Skeletal muscle tissue (tissue), 4 donors: ENCODE results near the gene NCBP3. TPM values are rescaled to one million over a fixed set of nuclear protein-coding genes. Genes with fewer than 3 reads are reported as not detected.

Experiments used
- H3K27ac ChIP-seq: one replicate; pipeline ENCODE4 v1.7.0; 2013; ENCODE audit warnings: mild to moderate bottlenecking, low read depth, low read length, inconsistent platforms
- H3K27me3 ChIP-seq, 3 donors: one replicate each; pipeline ENCODE4 v1.7.0; 2013; ENCODE audit warnings: low read length in 3 of 3; ENCODE audit not compliant: control insufficient read depth in 3 of 3, insufficient read depth in 3 of 3
- H3K36me3 ChIP-seq, 3 donors: one replicate each; pipeline ENCODE4 v1.7.0; 2013; ENCODE audit warnings: low read length in 3 of 3; ENCODE audit not compliant: control insufficient read depth in 3 of 3, insufficient read depth in 3 of 3
- H3K4me1 ChIP-seq, 3 donors: one replicate each; pipeline ENCODE4 v1.7.0; 2013; ENCODE audit warnings: low read length in 3 of 3, mild to moderate bottlenecking in 3 of 3; ENCODE audit not compliant: control insufficient read depth in 3 of 3, insufficient read depth in 3 of 3
- H3K4me3 ChIP-seq, 3 donors: one replicate each; pipeline ENCODE4 v1.7.0; 2013; ENCODE audit warnings: low read length in 3 of 3
- H3K9ac ChIP-seq, 3 donors: one replicate each; pipeline ENCODE4 v1.7.0; 2013; ENCODE audit warnings: low read length in 3 of 3, mild to moderate bottlenecking in 3 of 3, moderate library complexity in 2 of 3, low read depth in 1 of 3
- H3K9me3 ChIP-seq, 3 donors: one replicate each; pipeline ENCODE4 v1.7.0; 2013; ENCODE audit warnings: low read length in 3 of 3; ENCODE audit not compliant: control insufficient read depth in 3 of 3
- total RNA-seq: library from RNA; depleted of rRNA; stranded (reverse); fragments of >200 nt; gene quantifications from one replicate; pipeline ENCODE4 v1.2.3, GENCODE V29; 2014
- donor health status: Osteomylitis.

The NCBP3 gene
- total RNA-seq, 1 donor from 2014 or later = 17.2 TPM

DNA sequence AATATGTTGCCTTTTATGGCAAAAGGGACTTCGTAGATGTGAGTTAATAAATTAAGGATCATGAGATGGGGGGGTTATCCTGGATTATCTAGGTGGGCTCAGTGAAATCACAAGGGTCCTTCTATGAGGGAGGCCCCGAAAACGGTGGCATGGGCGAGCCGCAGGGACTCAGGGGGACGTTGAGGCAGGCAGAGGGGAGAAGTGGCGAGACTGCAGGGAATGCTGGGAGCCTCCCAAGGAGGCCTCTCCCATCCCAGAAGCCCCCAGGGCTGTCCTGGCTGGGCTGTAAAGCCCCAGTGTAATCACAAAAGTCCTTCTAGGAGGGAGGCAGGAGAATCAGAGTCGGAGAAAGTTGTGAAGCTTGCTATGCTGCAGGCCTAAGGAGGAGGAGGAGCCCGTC lies 80.1 kb downstream of the NCBP3 start:
- no peak overlapping the region for H3K27ac ChIP-seq
- H3K27me3 ChIP-seq = peaks cover 0 to 11% (median 3%) of the 10 kb centered on the region in 3 donors

DNA sequence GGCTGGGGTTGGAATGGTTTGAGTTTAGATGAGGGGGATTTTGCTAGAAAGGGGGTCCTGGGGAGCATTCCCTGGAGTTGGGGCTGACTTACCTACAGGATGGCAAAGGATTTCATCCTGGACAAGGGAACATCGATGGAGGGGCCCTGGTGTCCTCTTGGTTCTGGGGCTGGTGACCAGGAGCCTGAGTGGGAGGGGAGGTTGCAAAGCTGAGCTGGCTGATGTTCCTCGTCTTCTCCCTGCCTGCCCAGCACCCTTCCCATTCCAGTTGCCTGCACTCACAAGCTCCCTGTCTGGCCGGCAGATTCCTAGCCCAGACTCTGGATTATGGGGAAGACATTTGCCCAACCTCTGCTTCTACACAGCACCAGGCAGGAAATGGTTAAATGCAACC lies 82.3 kb downstream of the NCBP3 start:
- Histone ChIP-seq H3K9me3 (peaks cover 2 to 4% (median 2%) of the 10 kb centered on the region in 3 donors), H3K27me3 (peaks cover 0 to 11% (median 0%) of the 10 kb centered on the region in 3 donors), H3K4me3 (no peak overlapping the region), H3K27ac (no peak overlapping the region), H3K9ac (no peak overlapping the region), H3K36me3 (no peaks in the 10 kb centered on the region), H3K4me1 (no peaks in the 10 kb centered on the region)

More for the DNA sequence above, 80.1 kb downstream of the NCBP3 start:
- no peaks in the 10 kb centered on the region for H3K9me3 ChIP-seq
- H3K9ac ChIP-seq = no peak overlapping the region
- no peaks in the 10 kb centered on the region for H3K36me3 ChIP-seq
- no peak overlapping the region for H3K4me3 ChIP-seq
- no peaks in the 10 kb centered on the region for H3K4me1 ChIP-seq

DNA sequence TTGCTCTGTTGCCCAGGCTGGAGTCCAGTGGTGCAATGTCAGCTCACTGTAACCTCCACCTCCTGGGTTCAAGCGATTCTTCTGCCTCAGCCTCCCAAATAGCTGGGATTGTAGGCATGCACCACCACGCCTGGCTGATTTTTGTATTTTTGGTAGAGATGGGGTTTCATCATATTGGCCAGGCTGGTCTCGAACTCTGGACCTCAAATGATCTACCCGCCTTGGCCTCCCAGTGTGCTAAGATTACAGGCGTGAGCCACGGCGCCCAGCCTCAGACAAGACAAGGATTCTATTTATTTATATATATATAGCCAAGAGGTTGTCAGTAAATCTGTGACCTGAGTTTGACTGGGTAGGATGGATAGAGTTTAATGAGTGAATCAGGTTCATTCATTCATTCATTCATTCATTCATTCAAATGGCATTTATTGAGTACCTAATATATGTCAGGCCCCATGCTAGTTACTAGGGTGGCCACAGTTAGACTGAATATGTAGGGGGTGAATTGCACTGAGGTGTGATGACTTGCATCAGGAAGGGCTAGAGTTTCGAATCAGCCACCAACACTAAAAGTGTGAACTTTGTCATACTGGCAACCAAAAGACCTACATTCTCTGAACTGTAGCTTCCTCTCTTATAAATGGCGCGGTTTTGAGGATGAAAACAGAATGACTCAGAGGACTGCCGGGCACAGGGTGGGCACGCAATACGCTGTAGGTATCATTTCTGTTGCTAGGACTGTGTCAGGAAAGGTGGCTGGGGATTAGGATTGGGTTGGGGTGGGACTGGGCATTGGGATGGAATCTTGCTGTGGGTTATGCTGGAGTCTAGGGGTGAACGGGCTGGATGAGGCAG lies 82.9 kb downstream of the NCBP3 start:
- no peaks in the 10 kb centered on the region for H3K4me1 ChIP-seq
- H3K9me3 ChIP-seq = peaks cover 2 to 4% (median 2%) of the 10 kb centered on the region in 3 donors
- H3K4me3 ChIP-seq = no peak overlapping the region
- H3K27ac ChIP-seq = no peak overlapping the region
- H3K36me3 ChIP-seq = no peaks in the 10 kb centered on the region
- no peak overlapping the region for H3K9ac ChIP-seq
- peaks cover 0 to 7% (median 0%) of the 10 kb centered on the region in 3 donors for H3K27me3 ChIP-seq

DNA sequence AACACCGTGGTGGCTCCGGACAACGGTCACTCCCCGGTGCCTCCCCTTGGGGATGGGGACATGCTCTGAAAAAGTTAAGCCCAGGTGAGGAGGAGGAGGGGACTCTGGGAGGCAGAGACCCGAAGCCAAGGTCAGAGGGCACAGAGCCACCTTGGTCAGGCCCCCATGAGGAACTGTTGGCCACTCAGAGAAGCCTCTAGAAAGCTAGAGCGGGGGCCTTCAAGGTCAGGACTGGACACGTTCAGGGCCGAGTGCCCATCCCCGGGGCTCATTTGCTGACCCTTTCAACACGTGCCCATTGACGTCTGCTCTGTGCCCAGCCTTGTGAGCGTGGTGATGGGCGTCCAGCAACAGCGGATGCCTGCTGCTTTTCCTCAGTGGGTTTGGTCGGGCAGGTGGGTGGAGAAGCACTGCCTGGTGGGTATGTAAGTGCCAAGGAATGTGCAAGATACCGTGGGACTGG lies 84.1 kb downstream of the NCBP3 start:
- Histone ChIP-seq H3K9me3 (peaks cover 2 to 4% (median 2%) of the 10 kb centered on the region in 3 donors), H3K4me1 (no peaks in the 10 kb centered on the region), H3K27me3 (peaks cover 0 to 7% (median 0%) of the 10 kb centered on the region in 3 donors), H3K4me3 (no peak overlapping the region), H3K27ac (no peak overlapping the region), H3K9ac (no peak overlapping the region), H3K36me3 (no peaks in the 10 kb centered on the region)

DNA sequence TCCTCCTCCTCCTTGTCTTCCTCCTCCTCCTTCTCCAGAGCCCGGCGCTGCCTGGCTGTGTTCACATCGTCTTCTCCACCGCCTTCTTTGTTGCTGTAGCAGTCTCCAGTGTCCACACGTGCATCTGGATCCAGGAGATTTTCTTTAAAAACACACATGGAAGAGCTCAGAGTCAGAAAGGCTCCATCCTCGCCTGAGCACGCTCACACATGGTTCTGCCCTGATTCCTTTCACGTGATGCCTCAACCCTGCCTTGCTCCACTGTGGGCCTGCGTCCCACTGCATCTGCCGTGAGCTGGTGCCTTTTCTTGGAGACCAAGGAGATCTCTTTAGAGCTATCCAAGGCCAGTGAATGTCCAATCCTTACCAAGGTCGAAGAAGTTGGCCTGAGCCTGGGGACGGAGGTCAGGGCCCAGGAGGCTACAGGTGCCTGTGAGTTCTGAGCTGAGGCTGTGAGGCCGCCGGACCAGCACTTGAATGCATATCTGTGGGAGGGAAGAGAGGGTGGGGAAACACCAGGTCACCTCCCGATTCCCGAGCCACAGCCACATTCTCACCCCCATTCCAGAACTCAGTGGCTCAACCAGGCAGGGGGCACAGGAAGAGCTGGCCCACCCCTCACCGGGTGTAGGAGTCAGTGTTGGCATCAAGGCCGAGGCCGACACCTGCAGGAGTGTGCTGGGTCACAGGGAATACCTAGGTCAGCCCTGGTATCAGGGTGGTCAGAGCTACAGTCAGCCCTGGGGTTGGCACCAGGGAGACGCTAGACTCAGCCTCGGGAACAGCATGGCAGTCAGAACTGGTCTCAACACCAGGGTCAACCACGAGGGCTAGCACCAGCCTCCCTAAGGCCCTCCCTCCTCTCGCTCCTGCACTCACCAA lies 84.8 kb downstream of the NCBP3 start:
- Histone ChIP-seq H3K4me3 (no peak overlapping the region), H3K9me3 (peaks cover 2 to 4% (median 2%) of the 10 kb centered on the region in 3 donors), H3K27ac (no peak overlapping the region), H3K9ac (no peak overlapping the region), H3K36me3 (no peaks in the 10 kb centered on the region), H3K27me3 (peaks cover 0 to 7% (median 0%) of the 10 kb centered on the region in 3 donors), H3K4me1 (no peaks in the 10 kb centered on the region)

DNA sequence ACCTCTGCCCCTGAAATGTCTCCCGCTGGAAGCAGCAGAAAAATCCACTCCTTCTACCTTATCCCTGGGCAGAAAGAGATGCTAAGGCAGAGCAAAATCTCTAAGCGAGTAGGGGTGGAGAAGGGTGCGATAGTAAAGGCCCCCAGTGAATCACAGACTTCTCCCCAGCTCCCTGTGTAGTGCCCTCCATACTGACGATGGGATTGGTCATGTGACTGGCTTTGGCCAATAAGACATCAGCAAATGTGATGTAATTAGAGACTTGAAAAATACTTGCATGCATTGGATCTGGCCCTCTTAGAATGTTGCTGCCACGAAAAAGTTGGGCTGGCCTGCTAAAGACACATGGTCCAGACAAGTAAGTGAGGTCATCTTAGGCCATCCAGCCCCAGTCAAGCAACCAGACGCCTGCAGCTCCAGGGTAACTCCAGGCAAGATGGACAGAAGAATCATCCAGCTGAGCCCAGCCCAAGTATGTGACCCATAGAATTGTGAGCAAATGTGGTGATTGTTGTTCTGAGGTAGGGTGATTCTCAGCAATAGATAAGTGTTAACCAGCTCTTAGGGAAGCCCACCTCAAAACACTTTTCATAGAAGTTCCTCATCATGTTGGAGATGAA lies 86.3 kb downstream of the NCBP3 start:
- Histone ChIP-seq H3K4me3 (no peak overlapping the region), H3K9ac (no peak overlapping the region), H3K36me3 (no peaks in the 10 kb centered on the region), H3K27me3 (peaks cover 0 to 7% (median 3%) of the 10 kb centered on the region in 3 donors), H3K27ac (no peak overlapping the region), H3K4me1 (no peaks in the 10 kb centered on the region), H3K9me3 (peaks cover 2 to 4% (median 2%) of the 10 kb centered on the region in 3 donors)

DNA sequence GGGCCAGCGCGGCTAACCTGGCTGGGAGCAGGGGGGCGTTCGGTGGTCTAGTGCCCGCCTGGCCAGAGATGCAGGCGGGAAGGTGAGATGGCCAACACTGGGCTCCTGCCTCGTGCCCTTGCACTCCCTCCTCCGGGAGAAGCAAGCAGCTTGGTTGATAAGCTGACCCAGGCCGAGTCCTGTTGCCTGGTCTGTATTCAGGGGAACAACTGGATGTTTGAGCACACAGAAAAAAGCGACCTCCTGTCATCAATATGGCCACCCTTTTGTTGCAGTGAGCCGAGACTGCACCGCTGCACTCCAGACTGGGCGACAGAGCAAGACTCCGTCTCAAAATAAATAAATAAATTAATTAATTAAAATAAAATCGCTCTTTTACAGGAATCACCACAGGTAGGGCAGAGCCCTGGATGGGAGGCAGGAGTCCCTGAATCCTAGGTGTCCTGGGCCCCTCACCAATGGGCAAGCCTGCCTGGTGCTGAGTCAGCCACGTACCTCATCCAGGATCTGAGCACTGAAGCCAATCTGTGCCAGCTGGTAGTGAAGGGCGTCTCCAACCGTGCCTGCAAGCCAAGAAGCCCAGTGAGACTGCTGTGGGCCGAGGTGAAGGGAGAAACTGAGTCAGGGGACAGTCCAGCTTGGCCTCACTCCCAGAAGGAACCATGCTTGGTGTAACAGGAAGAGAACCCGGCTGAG lies 90.6 kb downstream of the NCBP3 start:
- Histone ChIP-seq H3K9me3 (peaks cover 2 to 4% (median 2%) of the 10 kb centered on the region in 3 donors), H3K4me3 (no peak overlapping the region), H3K36me3 (no peaks in the 10 kb centered on the region), H3K27me3 (peaks cover 0 to 16% (median 3%) of the 10 kb centered on the region in 3 donors), H3K9ac (no peak overlapping the region), H3K4me1 (no peaks in the 10 kb centered on the region), H3K27ac (no peak overlapping the region)

DNA sequence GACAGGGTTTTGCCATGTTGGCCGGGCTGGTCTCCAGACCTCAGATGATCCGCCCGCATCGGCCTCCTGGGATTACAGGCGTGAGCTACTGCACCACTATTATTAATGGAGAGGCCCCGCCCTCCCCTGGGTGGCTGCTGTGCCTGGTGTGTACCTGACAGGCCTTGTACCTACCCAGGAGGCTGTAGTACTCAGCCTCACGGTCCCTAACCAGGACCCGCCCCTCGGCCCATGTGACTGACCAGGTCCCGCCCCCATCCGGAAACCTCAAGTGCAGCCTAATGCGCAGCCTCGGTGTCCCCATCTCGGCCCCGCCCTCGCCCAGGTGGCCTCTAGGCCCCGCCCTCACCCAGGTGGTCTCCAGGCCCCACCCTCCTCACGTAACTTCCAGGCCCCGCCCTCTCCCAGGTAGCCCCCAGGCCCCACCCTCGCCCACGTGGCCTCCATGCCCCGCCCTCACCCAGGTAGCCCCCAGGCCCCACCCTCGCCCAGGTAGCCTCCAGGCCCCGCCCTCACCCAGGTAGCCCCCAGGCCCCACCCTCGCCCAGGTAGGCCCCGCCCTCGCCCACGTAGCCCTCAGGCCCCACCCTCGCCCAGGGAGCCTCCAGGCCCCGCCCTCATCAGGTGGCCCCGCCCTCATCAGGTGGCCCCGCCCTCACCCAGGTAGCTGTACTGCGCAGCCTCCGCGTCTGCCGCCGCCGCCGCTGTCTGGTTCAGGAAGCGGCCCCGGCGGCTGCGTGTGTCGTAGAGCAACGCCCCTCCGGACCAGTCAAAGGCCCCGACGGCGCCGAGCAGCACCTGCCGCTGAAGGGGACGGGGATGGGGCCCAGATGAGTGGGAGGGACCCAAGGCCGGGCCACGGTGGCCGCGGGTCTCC lies 91.3 kb downstream of the NCBP3 start:
- Histone ChIP-seq H3K27me3 (peaks cover 0 to 16% (median 10%) of the 10 kb centered on the region in 3 donors), H3K4me1 (no peaks in the 10 kb centered on the region), H3K36me3 (no peaks in the 10 kb centered on the region), H3K27ac (no peak overlapping the region), H3K9me3 (peaks cover 0 to 2% (median 2%) of the 10 kb centered on the region in 3 donors), H3K4me3 (no peak overlapping the region), H3K9ac (no peak overlapping the region)
